Osteoblast (primary cell): ENCODE results near the gene PCGF6. TPM values are rescaled to one million over a fixed set of nuclear protein-coding genes. Genes with fewer than 3 reads are reported as not detected.

ENCODE experiments used
- DNase-seq: peaks from one replicate; pipeline ENCODE4 v3.0.0; 2011; ENCODE audit warnings: low spot score, mixed read lengths; ENCODE audit not compliant: insufficient read length; ENCODE audit errors: missing footprints
- H2AFZ ChIP-seq: 2 replicates; pipeline ENCODE4 v1.6.0; 2011; ENCODE audit warnings: mild to moderate bottlenecking, low read length
- H3K27ac ChIP-seq: 2 replicates; pipeline ENCODE4 v1.5.1; 2011; ENCODE audit warnings: mild to moderate bottlenecking, low read depth, low read length, moderate library complexity
- H3K27me3 ChIP-seq: 2 replicates; pipeline ENCODE4 v1.6.0; 2012; ENCODE audit warnings: mild to moderate bottlenecking, control low read depth, inconsistent platforms, low read length, moderate library complexity; ENCODE audit not compliant: insufficient read depth
- H3K36me3 ChIP-seq: 2 replicates; pipeline ENCODE4 v1.5.1; 2011; ENCODE audit warnings: mild to moderate bottlenecking, low read length, control low read depth, moderate library complexity; ENCODE audit not compliant: insufficient read depth
- H3K4me1 ChIP-seq: 2 replicates; pipeline ENCODE4 v1.5.1; 2011; ENCODE audit warnings: mild to moderate bottlenecking, low read length, control low read depth, moderate library complexity; ENCODE audit not compliant: insufficient read depth
- H3K4me2 ChIP-seq: 2 replicates; pipeline ENCODE4 v1.6.0; 2011; ENCODE audit warnings: mild to moderate bottlenecking, low read length; ENCODE audit not compliant: insufficient read depth
- H3K4me3 ChIP-seq: fragments of 200-600 bp; sonication (generic); 3 replicates; pipeline ENCODE4 v1.5.1; 2012; ENCODE audit warnings: mild to moderate bottlenecking, low read length, inconsistent platforms; ENCODE audit not compliant: insufficient read depth
- H3K79me2 ChIP-seq: 2 replicates; pipeline ENCODE4 v1.6.0; 2012; ENCODE audit warnings: mild to moderate bottlenecking, low read length, control low read depth, inconsistent platforms; ENCODE audit not compliant: insufficient read depth
- H3K9me3 ChIP-seq: 2 replicates; pipeline ENCODE4 v1.5.1; 2011; ENCODE audit warnings: low read depth, low read length, control low read depth
- H4K20me1 ChIP-seq: 2 replicates; pipeline ENCODE4 v1.6.0; 2012; ENCODE audit warnings: mild to moderate bottlenecking, low read length, control low read depth; ENCODE audit not compliant: insufficient read depth
- total RNA-seq: library from RNA; depleted of rRNA; stranded (reverse); fragments of >200 nt; gene quantifications from 2 replicates; pipeline ENCODE4 v1.2.3, GENCODE V29; 2012
- TF ChIP-seq, protein P1 (sequence below): IDR thresholded peaks from 2 replicates; pipeline ENCODE4 v1.5.1; 2011; ENCODE audit warnings: mild to moderate bottlenecking, low read depth, low read length, moderate library complexity; ENCODE audit errors: extremely low read depth

PCGF6 gene
- total RNA-seq, 1 donor, result 16.6 TPM

DNA sequence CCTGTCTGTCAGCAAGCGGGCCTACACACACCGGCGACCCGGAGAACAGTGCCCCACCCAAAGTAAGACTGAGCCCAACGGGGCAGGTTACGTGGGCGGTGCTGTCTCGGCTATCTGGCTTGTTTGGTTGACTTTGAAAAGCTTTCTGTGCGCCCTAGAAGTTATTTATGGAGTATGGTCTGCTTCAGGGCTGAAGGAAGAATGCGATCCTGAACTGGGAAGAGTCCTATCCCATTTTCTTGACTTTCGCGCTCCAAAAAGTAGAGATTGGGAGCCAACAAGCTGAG, 72.5 kb downstream of the PCGF6 start:
- peaks cover 3% of the 10 kb centered on the region for H3K4me1 ChIP-seq

GRCh38 chr10:103277713-103278536, 73.0 kb downstream of the PCGF6 start:
- TF ChIP-seq, protein P1, sequence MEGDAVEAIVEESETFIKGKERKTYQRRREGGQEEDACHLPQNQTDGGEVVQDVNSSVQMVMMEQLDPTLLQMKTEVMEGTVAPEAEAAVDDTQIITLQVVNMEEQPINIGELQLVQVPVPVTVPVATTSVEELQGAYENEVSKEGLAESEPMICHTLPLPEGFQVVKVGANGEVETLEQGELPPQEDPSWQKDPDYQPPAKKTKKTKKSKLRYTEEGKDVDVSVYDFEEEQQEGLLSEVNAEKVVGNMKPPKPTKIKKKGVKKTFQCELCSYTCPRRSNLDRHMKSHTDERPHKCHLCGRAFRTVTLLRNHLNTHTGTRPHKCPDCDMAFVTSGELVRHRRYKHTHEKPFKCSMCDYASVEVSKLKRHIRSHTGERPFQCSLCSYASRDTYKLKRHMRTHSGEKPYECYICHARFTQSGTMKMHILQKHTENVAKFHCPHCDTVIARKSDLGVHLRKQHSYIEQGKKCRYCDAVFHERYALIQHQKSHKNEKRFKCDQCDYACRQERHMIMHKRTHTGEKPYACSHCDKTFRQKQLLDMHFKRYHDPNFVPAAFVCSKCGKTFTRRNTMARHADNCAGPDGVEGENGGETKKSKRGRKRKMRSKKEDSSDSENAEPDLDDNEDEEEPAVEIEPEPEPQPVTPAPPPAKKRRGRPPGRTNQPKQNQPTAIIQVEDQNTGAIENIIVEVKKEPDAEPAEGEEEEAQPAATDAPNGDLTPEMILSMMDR, result no peak
- no peaks in the 10 kb centered on the region for H3K36me3 ChIP-seq
- peak overlapping the region; percentile 64 for H3K4me2 ChIP-seq
- no peak overlapping the region for H2AFZ ChIP-seq
- H3K4me3 ChIP-seq, result peak overlapping the region; percentile 57
- H3K9me3 ChIP-seq, result no peaks in the 10 kb centered on the region
- H3K4me1 ChIP-seq, result peaks cover 8% of the 10 kb centered on the region
- no peaks in the 10 kb centered on the region for H3K79me2 ChIP-seq
- peaks cover 79% of the 10 kb centered on the region for H3K27me3 ChIP-seq
- peak; percentile 61 for DNase-seq
- no peaks in the 10 kb centered on the region for H4K20me1 ChIP-seq
- H3K27ac ChIP-seq, result no peak overlapping the region

More for the DNA sequence above, 72.5 kb downstream of the PCGF6 start:
- no peaks in the 10 kb centered on the region for H3K9me3 ChIP-seq
- no peaks in the 10 kb centered on the region for H3K36me3 ChIP-seq
- H3K4me3 ChIP-seq, result no peak overlapping the region
- H4K20me1 ChIP-seq, result no peaks in the 10 kb centered on the region
- no peak overlapping the region for H3K4me2 ChIP-seq
- H3K27me3 ChIP-seq, result peaks cover 84% of the 10 kb centered on the region
- TF ChIP-seq, protein P1, result no peak
- no peaks in the 10 kb centered on the region for H3K79me2 ChIP-seq
- DNase-seq, result peak; percentile 74
- no peak overlapping the region for H3K27ac ChIP-seq
- no peak overlapping the region for H2AFZ ChIP-seq

- H3K36me3 ChIP-seq, result no peaks in the 10 kb centered on the region
- peak; percentile 74 for DNase-seq
- peaks cover 70% of the 10 kb centered on the region for H3K27me3 ChIP-seq
Observed at GRCh38 chr10:103276896-103277712, 73.8 kb downstream of the PCGF6 start, which contains the start of gene INA. TSS of gene INA (plus strand) at chr10:103277138. CDS start at chr10:103277212, 74 bp downstream.

More at GRCh38 chr10:103276896-103277712, 73.8 kb downstream of the PCGF6 start, which contains the start of gene INA:
- H3K27ac ChIP-seq, result no peak within 1 kb of the TSS
- TF ChIP-seq, protein P1, result no peak
- no peaks in the 10 kb centered on the region for H3K79me2 ChIP-seq
- no peaks in the 10 kb centered on the region for H3K9me3 ChIP-seq
- peak within 1 kb of the TSS; percentile 64 for H3K4me2 ChIP-seq
- peak within 1 kb of the TSS; percentile 56 for H2AFZ ChIP-seq
- H4K20me1 ChIP-seq, result no peaks in the 10 kb centered on the region
- peaks cover 8% of the 10 kb centered on the region for H3K4me1 ChIP-seq
- H3K4me3 ChIP-seq, result peak within 1 kb of the TSS; percentile 57
